GM08714 (cell line): ENCODE measurements around the gene FBN2.

Source experiments
- H3K4me3 ChIP-seq: fragments of 200-500 bp; sonication (Bioruptor generic); 2 replicates; pipeline ENCODE4 v1.5.1; 2014; ENCODE audit warnings: mild to moderate bottlenecking, low read length, inconsistent platforms
- ZNF274 ChIP-seq: IDR thresholded peaks from 2 replicates; pipeline ENCODE4 v1.6.1; 2012; ENCODE audit warnings: mild to moderate bottlenecking, low read depth, low read length

FBN2 gene

GRCh38 chr5:128436749-128437188 is 101.3 kb downstream of the FBN2 start:
- TF ChIP-seq ZNF274, result no peak

GRCh38 chr5:128435861-128436260 is 102.2 kb downstream of the FBN2 start:
- no peak overlapping the region for H3K4me3 ChIP-seq
- no peak for TF ChIP-seq ZNF274

More at GRCh38 chr5:128436749-128437188, 101.3 kb downstream of the FBN2 start:
- no peak overlapping the region for H3K4me3 ChIP-seq

- H3K4me3 ChIP-seq, result no peak overlapping the region
- TF ChIP-seq ZNF274, result no peak
Observed at GRCh38 chr5:128434993-128435392, 103.1 kb downstream of the FBN2 start.

GRCh38 chr5:128432913-128433440 is 105.1 kb downstream of the FBN2 start:
- no peak for TF ChIP-seq ZNF274
- H3K4me3 ChIP-seq, result no peak overlapping the region

GRCh38 chr5:128427921-128428320 is 110.1 kb downstream of the FBN2 start:
- TF ChIP-seq ZNF274, result no peak
- no peak overlapping the region for H3K4me3 ChIP-seq

GRCh38 chr5:128426090-128426534 is 111.9 kb downstream of the FBN2 start:
- no peak overlapping the region for H3K4me3 ChIP-seq
- TF ChIP-seq ZNF274, result no peak

- TF ChIP-seq ZNF274, result no peak
- H3K4me3 ChIP-seq, result no peak overlapping the region
Observed at GRCh38 chr5:128424646-128425045, 113.4 kb downstream of the FBN2 start.

- no peak overlapping the region for H3K4me3 ChIP-seq
- TF ChIP-seq ZNF274, result no peak
Observed at GRCh38 chr5:128422612-128423011, 115.4 kb downstream of the FBN2 start.

- no peak for TF ChIP-seq ZNF274
- H3K4me3 ChIP-seq, result no peak overlapping the region
Observed at GRCh38 chr5:128414469-128414868, 123.6 kb downstream of the FBN2 start.

GRCh38 chr5:128413356-128413755 is 124.7 kb downstream of the FBN2 start:
- no peak for TF ChIP-seq ZNF274

GRCh38 chr5:128412145-128412930 is 125.7 kb downstream of the FBN2 start:
- H3K4me3 ChIP-seq, result no peak overlapping the region
- TF ChIP-seq ZNF274, result no peak

More at GRCh38 chr5:128413356-128413755, 124.7 kb downstream of the FBN2 start:
- H3K4me3 ChIP-seq, result no peak overlapping the region

GRCh38 chr5:128409166-128409800 is 128.8 kb downstream of the FBN2 start:
- TF ChIP-seq ZNF274, result no peak

GRCh38 chr5:128408622-128409021 is 129.4 kb downstream of the FBN2 start:
- TF ChIP-seq ZNF274, result no peak
- no peak overlapping the region for H3K4me3 ChIP-seq

More at GRCh38 chr5:128409166-128409800, 128.8 kb downstream of the FBN2 start:
- no peak overlapping the region for H3K4me3 ChIP-seq

- no peak overlapping the region for H3K4me3 ChIP-seq
- no peak for TF ChIP-seq ZNF274
Observed at GRCh38 chr5:128407944-128408343, 130.1 kb downstream of the FBN2 start.

- no peak for TF ChIP-seq ZNF274
- H3K4me3 ChIP-seq, result no peak overlapping the region
Observed at GRCh38 chr5:128406803-128407202, 131.2 kb downstream of the FBN2 start.
